NCI-H774 (cell line): ENCODE data around the gene ODC1.

Experiments used
- DNase-seq: peaks from one replicate; lab custom pipeline; 2025; lab: John Stamatoyannopoulos, UW

ODC1 gene

GRCh38 chr2:10433947-10434885, 13.9 kb downstream of the ODC1 start:
- DNase-seq = no peak

- no peak for DNase-seq
These were observed 14.7 kb downstream of the ODC1 start for GRCh38 chr2:10433264-10433946.

GRCh38 chr2:10432311-10433181, 15.6 kb downstream of the ODC1 start:
- DNase-seq = no peak

- DNase-seq = no peak
These were observed 16.3 kb downstream of the ODC1 start for GRCh38 chr2:10431797-10432196.

- no peak for DNase-seq
These were observed 17.1 kb downstream of the ODC1 start for GRCh38 chr2:10430886-10431622.

GRCh38 chr2:10428924-10429323, 19.2 kb downstream of the ODC1 start:
- no peak for DNase-seq

- DNase-seq = no peak
These were observed 19.8 kb downstream of the ODC1 start for GRCh38 chr2:10428355-10428754.

- no peak for DNase-seq
These were observed 20.5 kb downstream of the ODC1 start for GRCh38 chr2:10427618-10427949.

GRCh38 chr2:10426726-10427617, 21.2 kb downstream of the ODC1 start:
- DNase-seq = no peak

- no peak for DNase-seq
These were observed 22.4 kb downstream of the ODC1 start for GRCh38 chr2:10425699-10426098.

- DNase-seq = no peak
These were observed 23.1 kb downstream of the ODC1 start for GRCh38 chr2:10424916-10425505.

GRCh38 chr2:10424051-10424450, 24.1 kb downstream of the ODC1 start:
- no peak for DNase-seq

- DNase-seq = no peak
These were observed 24.7 kb downstream of the ODC1 start for GRCh38 chr2:10423400-10423774.

- no peak for DNase-seq
These were observed 25.3 kb downstream of the ODC1 start for GRCh38 chr2:10422732-10423399.

GRCh38 chr2:10422251-10422650, 25.9 kb downstream of the ODC1 start:
- no peak for DNase-seq

- no peak for DNase-seq
These were observed 28.4 kb downstream of the ODC1 start for GRCh38 chr2:10419553-10420257.

- no peak for DNase-seq
These were observed 30.4 kb downstream of the ODC1 start for GRCh38 chr2:10417551-10418335.

- no peak for DNase-seq
These were observed 32.5 kb downstream of the ODC1 start for GRCh38 chr2:10415640-10416039.
